BJ (cell line): ENCODE results near the gene RABEPK. TPM values are rescaled to one million over a fixed set of nuclear protein-coding genes. Genes with fewer than 3 reads are reported as not detected.

Source experiments
- CTCF ChIA-PET: fragments of 350-600 bp; formaldehyde crosslinking; extraction: SDS; loops from one replicate; lab custom pipeline; 2021; ENCODE audit warnings: antibody characterized with exemption, inconsistent platforms; lab: Yijun Ruan, JAX
- POLR2A ChIA-PET: fragments of 300-600 bp; sonication (Branson Sonifier 250); formaldehyde crosslinking; extraction: SDS; loops from one replicate; lab custom pipeline; 2021; ENCODE audit warnings: antibody characterized with exemption; lab: Charles Lee
- DNase-seq: peaks from one replicate; pipeline ENCODE4 v3.0.0-alpha.2; 2011; ENCODE audit warnings: low read depth
- H3K27me3 ChIP-seq: 2 replicates; pipeline ENCODE4 v1.6.0; 2011; ENCODE audit warnings: low read length; ENCODE audit not compliant: control insufficient read depth, insufficient read depth
- H3K36me3 ChIP-seq: 2 replicates; pipeline ENCODE4 v1.5.1; 2011; ENCODE audit warnings: low read length; ENCODE audit not compliant: control insufficient read depth, insufficient read depth
- H3K4me3 ChIP-seq: 2 replicates; pipeline ENCODE4 v1.5.1; 2011; ENCODE audit warnings: low read depth, mild to moderate bottlenecking, control low read depth, low read length
- CTCF ChIP-seq: IDR thresholded peaks from 2 replicates; pipeline ENCODE4 v1.5.1; 2011; ENCODE audit warnings: low read depth, mild to moderate bottlenecking, control low read depth, inconsistent platforms, low read length, moderate library complexity; ENCODE audit not compliant: insufficient read depth
- polyA minus RNA-seq: library from RNA; depleted of rRNA, polyadenylated mRNA; stranded (reverse); fragments of >200 nt; gene quantifications from 2 replicates; pipeline ENCODE4 v1.2.3, GENCODE V29; 2011; rRNA and poly(A)+ RNA removed
- polyA plus RNA-seq: library from polyadenylated mRNA; depleted of rRNA; stranded (reverse); fragments of >200 nt; gene quantifications from 2 replicates; pipeline ENCODE4 v1.2.3, GENCODE V29; 2011; rRNA removed

RABEPK gene
- polyA plus RNA-seq = 43.6 and 53.6 TPM in 2 replicates
- 13.1 and 21.8 TPM in 2 replicates for polyA minus RNA-seq

GRCh38 chr9:125200216-125201047 lies at the start of gene RABEPK:
TSS of gene RABEPK (plus strand) at chr9:125200542. CDS start at chr9:125203014, 2,472 bp downstream.
- ChIA-PET POLR2A (interaction anchor here (0.6 kb wide), 1 partner anchor 10 kb away, joined by 4 read pairs; no protein-coding TSS in a partner anchor), CTCF (interaction anchor here (0.8 to 1.4 kb wide), 3 partner anchors 10 to 14 kb away, joined by 3 read pairs; no protein-coding TSS in a partner anchor)
- H3K36me3 ChIP-seq = peaks cover 4% of the 10 kb centered on the region
- peak; percentile 87 for DNase-seq
- H3K4me3 ChIP-seq = peak within 1 kb of the TSS; percentile 78
- no peak for TF ChIP-seq CTCF
- no peaks in the 10 kb centered on the region for H3K27me3 ChIP-seq

GRCh38 chr9:125151730-125152129 lies 48.6 kb upstream of the RABEPK start:
- no peak overlapping the region for H3K4me3 ChIP-seq
- H3K27me3 ChIP-seq = no peaks in the 10 kb centered on the region
- CTCF ChIA-PET = interaction anchor here (1.3 to 1.5 kb wide), 2 partner anchors 8 to 222 kb away, joined by 3 to 7 read pairs; partner anchors contain the start of gene SCAI
- POLR2A ChIA-PET = no interaction called here
- peaks cover 9% of the 10 kb centered on the region for H3K36me3 ChIP-seq
- no peak for DNase-seq
- TF ChIP-seq CTCF = no peak

- ChIA-PET POLR2A (no interaction called here), CTCF (interaction anchor here (0.7 to 1.7 kb wide), 2 partner anchors 10 to 11 kb away, joined by 3 to 10 read pairs; partner anchors contain the start of gene SCAI)
- no peak for DNase-seq
- no peaks in the 10 kb centered on the region for H3K27me3 ChIP-seq
- peaks cover 9% of the 10 kb centered on the region for H3K36me3 ChIP-seq
- H3K4me3 ChIP-seq = no peak overlapping the region
- TF ChIP-seq CTCF = no peak
Observed at GRCh38 chr9:125153712-125154367, 46.5 kb upstream of the RABEPK start.

- no peak for DNase-seq
- no peak for TF ChIP-seq CTCF
- POLR2A ChIA-PET = interaction anchor here (0.6 kb wide), 1 partner anchor 218 kb away, joined by 4 read pairs; no protein-coding TSS in a partner anchor
- CTCF ChIA-PET = interaction anchor here (0.6 kb wide), 1 partner anchor 16 kb away, joined by 3 read pairs; no protein-coding TSS in a partner anchor
- Histone ChIP-seq H3K4me3 (no peak overlapping the region), H3K27me3 (no peaks in the 10 kb centered on the region), H3K36me3 (peaks cover 3% of the 10 kb centered on the region; the same call in 1 of the 2 replicates)
Observed at GRCh38 chr9:125156551-125156950, 43.8 kb upstream of the RABEPK start.
